Lower leg skin (tissue), 3 donors: ENCODE results near the gene MGLL.

Source experiments
- POLR2A ChIP-seq, 2 donors: fragments of 450-650 bp; IDR thresholded peaks; one replicate each; pipeline ENCODE4 v1.6.1; 2016 to 2017; ENCODE audit warnings: antibody characterized with exemption in 2 of 2, mild to moderate bottlenecking in 1 of 2, moderate library complexity in 1 of 2
- TF ChIP-seq, protein P1 (sequence below), 3 donors: fragments of 450-650 bp; IDR thresholded peaks; one replicate each; pipeline ENCODE4 v1.5.1; 2016; ENCODE audit warnings: antibody characterized with exemption in 3 of 3, mild to moderate bottlenecking in 3 of 3, moderate library complexity in 2 of 3

- TF ChIP-seq, protein P1, sequence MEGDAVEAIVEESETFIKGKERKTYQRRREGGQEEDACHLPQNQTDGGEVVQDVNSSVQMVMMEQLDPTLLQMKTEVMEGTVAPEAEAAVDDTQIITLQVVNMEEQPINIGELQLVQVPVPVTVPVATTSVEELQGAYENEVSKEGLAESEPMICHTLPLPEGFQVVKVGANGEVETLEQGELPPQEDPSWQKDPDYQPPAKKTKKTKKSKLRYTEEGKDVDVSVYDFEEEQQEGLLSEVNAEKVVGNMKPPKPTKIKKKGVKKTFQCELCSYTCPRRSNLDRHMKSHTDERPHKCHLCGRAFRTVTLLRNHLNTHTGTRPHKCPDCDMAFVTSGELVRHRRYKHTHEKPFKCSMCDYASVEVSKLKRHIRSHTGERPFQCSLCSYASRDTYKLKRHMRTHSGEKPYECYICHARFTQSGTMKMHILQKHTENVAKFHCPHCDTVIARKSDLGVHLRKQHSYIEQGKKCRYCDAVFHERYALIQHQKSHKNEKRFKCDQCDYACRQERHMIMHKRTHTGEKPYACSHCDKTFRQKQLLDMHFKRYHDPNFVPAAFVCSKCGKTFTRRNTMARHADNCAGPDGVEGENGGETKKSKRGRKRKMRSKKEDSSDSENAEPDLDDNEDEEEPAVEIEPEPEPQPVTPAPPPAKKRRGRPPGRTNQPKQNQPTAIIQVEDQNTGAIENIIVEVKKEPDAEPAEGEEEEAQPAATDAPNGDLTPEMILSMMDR (IDR thresholded peaks at IDR 0.05), result no peak
- TF ChIP-seq POLR2A (IDR thresholded peaks at IDR 0.05), result no peak
These were observed 53.8 kb downstream of the MGLL start for GRCh38 chr3:127768346-127769008.
